GM18951 (cell line): ENCODE measurements around the gene ATP8A1.
"Not testable (repeated sequence)": the region's sequence is repeated elsewhere in the genome, so short reads cannot be mapped to it uniquely, and the experiment has no call there.

Source experiments
- POLR2A ChIP-seq: IDR thresholded peaks from 4 replicates; pipeline ENCODE4 v1.6.1; 2011; ENCODE audit warnings: mild to moderate bottlenecking; ENCODE audit not compliant: insufficient read length, insufficient read depth; ENCODE audit errors: extremely low read depth
- in situ Hi-C: fragments of 300-500 bp; cut with MboI; formaldehyde crosslinking; loops from one replicate; pipeline ENCODE4 v1.12.0; 2022; ENCODE audit warnings: low sequenced_read_pairs, mixed read lengths, inconsistent platforms; ENCODE audit not compliant: unreplicated experiment

Gene ATP8A1

GRCh38 chr4:42377497-42377896 lies 279.4 kb downstream of the ATP8A1 start:
- no peak for TF ChIP-seq POLR2A
- in situ Hi-C loops = loop anchor here (25.0 kb wide), 1 partner anchor 485 kb away; no protein-coding TSS in a partner anchor

DNA sequence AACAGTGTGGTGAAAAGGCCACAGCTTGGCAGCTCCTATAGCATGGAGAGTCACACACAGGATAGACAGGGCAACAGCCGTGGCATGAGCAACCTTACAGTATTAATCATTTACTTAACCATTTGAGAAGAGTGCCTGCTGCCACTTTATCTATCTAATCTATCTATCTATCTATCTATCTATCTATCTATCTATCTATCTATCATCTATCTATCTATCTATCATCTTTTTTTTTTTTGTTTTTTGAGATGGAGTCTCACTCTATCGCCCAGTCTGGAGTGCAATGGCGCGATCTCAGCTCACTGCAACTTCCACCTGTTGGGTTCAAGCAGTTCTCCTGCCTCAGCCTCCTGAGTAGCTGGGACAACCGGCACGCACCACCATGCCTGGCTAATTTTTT lies 284.6 kb downstream of the ATP8A1 start:
- in situ Hi-C loops = not testable (repeated sequence)

DNA sequence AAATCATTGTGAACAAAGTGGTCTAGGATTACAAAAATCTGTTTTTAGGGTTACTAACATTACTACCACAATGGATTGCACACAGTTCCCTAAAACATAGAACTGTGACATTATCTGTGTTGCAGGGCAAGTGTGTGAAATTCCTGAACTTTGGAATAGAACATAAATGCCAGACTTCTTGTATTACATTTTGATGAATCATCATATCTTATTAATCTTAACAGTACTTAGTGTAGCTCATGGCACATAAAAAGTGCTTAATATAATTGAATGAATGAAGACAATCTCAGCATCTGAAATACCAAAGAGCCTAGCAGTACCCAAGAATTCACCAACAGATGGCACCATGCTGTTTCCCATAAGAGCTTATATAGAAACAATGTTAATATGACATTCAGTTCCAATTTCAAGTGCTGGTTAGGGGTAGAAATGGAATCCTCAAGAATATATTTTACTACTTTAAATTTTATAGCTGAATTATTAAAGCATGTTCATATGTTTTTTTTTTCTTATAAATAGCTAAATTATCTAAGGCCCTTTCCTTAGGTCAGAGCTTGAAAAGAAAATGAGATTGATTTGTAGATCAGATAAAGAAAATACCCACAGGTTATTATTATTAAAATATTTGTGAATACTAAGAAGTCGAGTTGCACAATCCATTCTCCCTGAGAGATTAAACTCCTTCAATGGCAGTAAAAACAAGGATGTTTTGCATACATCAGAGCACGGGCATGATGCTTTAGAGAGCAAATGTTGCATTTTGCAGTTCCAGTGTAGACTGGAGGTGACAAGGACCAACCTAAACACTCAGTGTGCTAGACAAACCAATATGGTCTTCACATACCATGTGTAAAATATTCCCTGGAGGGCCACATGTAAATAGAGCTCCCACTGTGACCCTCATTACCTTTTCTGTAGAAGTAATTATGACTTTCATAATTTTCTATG lies 285.3 kb downstream of the ATP8A1 start:
- in situ Hi-C loops = no loop called here
- no peak for TF ChIP-seq POLR2A

DNA sequence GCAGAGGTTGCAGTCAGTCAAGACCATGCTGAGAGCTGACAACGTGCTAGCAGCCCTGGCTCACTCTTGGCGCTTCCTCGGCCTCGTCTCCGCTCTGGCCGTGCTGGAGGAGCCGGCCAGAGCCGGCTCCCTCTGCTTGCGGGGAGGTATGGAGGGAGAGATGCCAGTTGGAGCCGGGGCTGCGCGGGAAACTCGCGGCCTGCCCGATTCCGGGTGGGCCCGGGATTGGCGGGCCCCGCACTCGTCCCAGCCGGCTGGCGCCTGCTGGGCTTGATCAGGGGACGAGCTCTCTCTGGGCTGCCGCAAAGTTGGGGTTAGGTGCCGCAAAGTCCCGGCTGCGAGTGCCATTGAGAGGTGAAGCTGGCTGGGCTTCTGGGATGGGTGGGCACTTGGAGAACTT lies 287.4 kb downstream of the ATP8A1 start:
- in situ Hi-C loops = no loop called here
- no peak for TF ChIP-seq POLR2A

GRCh38 chr4:42366959-42367358 lies 289.9 kb downstream of the ATP8A1 start:
- TF ChIP-seq POLR2A = no peak
- in situ Hi-C loops = no loop called here

- TF ChIP-seq POLR2A = no peak
- in situ Hi-C loops = no loop called here
Observed at GRCh38 chr4:42364266-42365053, 292.4 kb downstream of the ATP8A1 start.

GRCh38 chr4:42363614-42364013 lies 293.3 kb downstream of the ATP8A1 start:
- in situ Hi-C loops = no loop called here

DNA sequence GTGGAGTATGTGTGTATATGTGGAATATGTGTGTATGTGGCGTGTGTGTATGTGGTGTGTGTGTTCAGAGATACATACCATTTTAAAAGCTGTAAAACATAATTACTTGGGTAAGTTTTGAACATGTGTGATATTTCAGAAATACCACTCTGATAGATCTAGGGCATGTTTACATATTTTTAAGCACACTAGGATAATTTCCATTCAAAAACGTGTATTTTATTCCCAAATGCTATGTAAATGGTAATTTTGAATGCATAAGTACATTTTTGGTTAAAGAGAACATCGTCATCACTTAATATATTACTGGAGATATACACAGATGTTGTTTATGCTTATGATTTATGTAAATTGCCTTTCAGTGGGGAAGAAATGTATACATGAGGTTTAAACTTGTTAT lies 294.3 kb downstream of the ATP8A1 start:
- TF ChIP-seq POLR2A = no peak
- in situ Hi-C loops = no loop called here

More at GRCh38 chr4:42363614-42364013, 293.3 kb downstream of the ATP8A1 start:
- no peak for TF ChIP-seq POLR2A

- in situ Hi-C loops = no loop called here
Observed at GRCh38 chr4:42361456-42361855, 295.4 kb downstream of the ATP8A1 start.

DNA sequence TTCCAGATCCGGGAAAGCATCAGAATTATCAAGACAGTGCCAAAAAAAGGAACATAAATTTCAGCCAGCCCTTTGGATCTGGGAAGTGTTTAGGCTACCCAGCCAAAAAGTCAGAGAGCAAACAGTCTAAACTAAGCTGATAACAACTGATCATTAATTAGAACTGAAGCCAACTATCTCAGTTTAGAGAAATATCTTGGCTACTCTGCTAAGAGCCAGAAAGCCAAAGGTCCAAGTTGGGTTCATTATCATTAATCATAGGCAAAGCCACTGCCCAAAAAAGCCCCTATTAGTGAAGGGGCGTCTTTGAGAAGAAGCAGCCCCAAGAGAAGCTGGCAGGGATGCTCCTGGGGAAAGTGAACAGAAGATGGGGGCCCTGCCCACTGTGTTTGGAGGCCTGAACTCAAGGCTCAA lies 296.6 kb downstream of the ATP8A1 start:
- TF ChIP-seq POLR2A = no peak
- in situ Hi-C loops = no loop called here

More at GRCh38 chr4:42361456-42361855, 295.4 kb downstream of the ATP8A1 start:
- TF ChIP-seq POLR2A = no peak

GRCh38 chr4:42359711-42360110 lies 297.2 kb downstream of the ATP8A1 start:
- in situ Hi-C loops = no loop called here
- no peak for TF ChIP-seq POLR2A
